GM23248 (cell line): Measurements from ENCODE around the gene PSMD2. TPM values are rescaled to one million over a fixed set of nuclear protein-coding genes. Genes with fewer than 3 reads are reported as not detected.

Source experiments
- DNase-seq: peaks from one replicate; pipeline ENCODE4 v3.0.0-alpha.2; 2015
- H2AFZ ChIP-seq: fragments of 200-600 bp; sonication (generic); 2 replicates; pipeline ENCODE4 v1.6.1; 2016; ENCODE audit warnings: antibody characterized with exemption
- H3F3A ChIP-seq: fragments of 200-600 bp; sonication (generic); 2 replicates; pipeline ENCODE4 v1.6.1; 2016; ENCODE audit warnings: mild to moderate bottlenecking, antibody characterized with exemption, mixed run types; ENCODE audit not compliant: insufficient read depth
- H3K27ac ChIP-seq: fragments of 200-600 bp; sonication (generic); 2 replicates; pipeline ENCODE4 v1.5.1; 2016; ENCODE audit warnings: mild to moderate bottlenecking
- H3K27me3 ChIP-seq: fragments of 200-600 bp; sonication (generic); replicated peaks from 2 replicates; pipeline ENCODE4 v1.6.1; 2016; ENCODE audit warnings: mild to moderate bottlenecking; ENCODE audit not compliant: insufficient read depth
- H3K36me3 ChIP-seq: fragments of 200-600 bp; sonication (generic); 2 replicates; pipeline ENCODE4 v1.6.1; 2016; ENCODE audit warnings: low read depth, mild to moderate bottlenecking
- H3K4me1 ChIP-seq: fragments of 200-600 bp; sonication (generic); 2 replicates; pipeline ENCODE4 v1.6.1; 2016; ENCODE audit warnings: mild to moderate bottlenecking; ENCODE audit not compliant: insufficient read depth
- H3K4me2 ChIP-seq: fragments of 200-600 bp; sonication (generic); one replicate; pipeline ENCODE4 v1.6.1; 2016; ENCODE audit warnings: mild to moderate bottlenecking; ENCODE audit not compliant: unreplicated experiment
- H3K4me3 ChIP-seq: fragments of 200-600 bp; sonication (generic); 2 replicates; pipeline ENCODE4 v1.5.1; 2016; ENCODE audit warnings: mild to moderate bottlenecking
- H3K79me2 ChIP-seq: fragments of 200-600 bp; sonication (generic); 2 replicates; pipeline ENCODE4 v1.6.1; 2016; ENCODE audit warnings: mild to moderate bottlenecking; ENCODE audit not compliant: insufficient read depth
- H3K9ac ChIP-seq: fragments of 200-600 bp; sonication (generic); 2 replicates; pipeline ENCODE4 v1.6.1; 2016; ENCODE audit warnings: mild to moderate bottlenecking
- H3K9me2 ChIP-seq: fragments of 200-600 bp; sonication (generic); 2 replicates; pipeline ENCODE4 v1.6.1; 2016; ENCODE audit warnings: mixed run types, mild to moderate bottlenecking, moderate library complexity; ENCODE audit not compliant: insufficient read depth
- H3K9me3 ChIP-seq: fragments of 200-600 bp; sonication (generic); one replicate; pipeline ENCODE4 v1.6.1; 2017; ENCODE audit warnings: low read depth
- H4K20me1 ChIP-seq: fragments of 200-600 bp; sonication (generic); 2 replicates; pipeline ENCODE4 v1.6.0; 2016; ENCODE audit not compliant: insufficient read depth
- EZH2 ChIP-seq: fragments of 200-600 bp; sonication (generic); IDR thresholded peaks from 2 replicates; pipeline ENCODE4 v1.6.1; 2018; ENCODE audit warnings: antibody characterized with exemption, mild to moderate bottlenecking; ENCODE audit not compliant: insufficient read depth, poor library complexity, severe bottlenecking
- EZH2phosphoT487 ChIP-seq: fragments of 200-600 bp; sonication (generic); IDR thresholded peaks from 2 replicates; pipeline ENCODE4 v1.6.1; 2018; ENCODE audit warnings: antibody characterized with exemption, moderate library complexity, mild to moderate bottlenecking, low read depth; ENCODE audit not compliant: insufficient read depth
- WGBS, 2 experiments: methylation state at CpG; one replicate each; pipeline ENCODE4 v1.1.6; 2015 to 2017; ENCODE audit warnings: low lambda C conversion rate in 2 of 2, low coverage in 1 of 2; ENCODE audit errors: missing lambda C conversion rate in 2 of 2; 5-methylcytosine and 5-hydroxymethylcytosine counted together
- in situ Hi-C: fragments of 300-500 bp; cut with MboI; formaldehyde crosslinking; loops from 2 replicates; pipeline ENCODE4 v1.15.0; 2020
- polyA plus RNA-seq: library from polyadenylated mRNA; unstranded; fragments of >200 nt; fragmentation: Nextera tagmentation; extraction: Ambion mirVana; gene quantifications from 2 replicates; pipeline ENCODE4 v1.2.1, GENCODE V29; 2016
- total RNA-seq: library from RNA; depleted of rRNA; stranded (reverse); fragments of >200 nt; shearing (Covaris generic); gene quantifications from 2 replicates; pipeline ENCODE4 v1.2.3, GENCODE V29; 2014

Gene PSMD2
- total and polyA plus RNA-seq, 2 experiments from 2014 or later = 513 to 602 TPM

DNA sequence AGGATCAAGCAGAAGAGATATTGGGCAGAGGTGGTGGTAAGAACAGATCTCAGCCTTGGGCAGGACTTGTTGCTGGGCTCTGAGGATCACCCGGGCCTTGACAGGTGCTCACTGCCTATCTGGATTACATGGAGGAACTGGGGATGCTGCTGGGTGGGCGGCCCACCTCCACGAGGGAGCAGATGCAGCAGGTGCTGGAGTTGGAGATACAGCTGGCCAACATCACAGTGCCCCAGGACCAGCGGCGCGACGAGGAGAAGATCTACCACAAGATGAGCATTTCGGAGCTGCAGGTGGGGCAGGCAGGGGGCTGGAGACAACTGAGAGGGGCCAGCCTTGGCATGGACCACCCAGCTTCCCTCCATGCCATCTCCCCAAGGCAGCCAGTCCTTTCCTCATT, 15.4 kb upstream of the PSMD2 start:
- H3K4me1 ChIP-seq = no peaks in the 10 kb centered on the region
- no peak overlapping the region for H3K4me3 ChIP-seq
- no peaks in the 10 kb centered on the region for H3K79me2 ChIP-seq
- H3K9me3 ChIP-seq = no peaks in the 10 kb centered on the region
- H3K4me2 ChIP-seq = no peak overlapping the region
- no peak overlapping the region for H3K27ac ChIP-seq
- in situ Hi-C loops = loop anchor here (10.0 kb wide), 1 partner anchor 389 kb away; no protein-coding TSS in a partner anchor
- no peaks in the 10 kb centered on the region for H3K36me3 ChIP-seq
- DNase-seq = no peak
- no peak overlapping the region for H3K9ac ChIP-seq
- no peak for TF ChIP-seq EZH2
- no peak for TF ChIP-seq EZH2phosphoT487
- H3F3A ChIP-seq = no peaks in the 10 kb centered on the region
- WGBS, 2 experiments = 81 to 90% methylated on average over 8 of the region's 8 CpGs
- H4K20me1 ChIP-seq = no peaks in the 10 kb centered on the region
- H3K9me2 ChIP-seq = no peaks in the 10 kb centered on the region
- no peak overlapping the region for H2AFZ ChIP-seq
- H3K27me3 ChIP-seq = peaks cover 10% of the 10 kb centered on the region

GRCh38 chr3:184284696-184285095, 14.3 kb upstream of the PSMD2 start:
- H3F3A ChIP-seq = no peaks in the 10 kb centered on the region
- H3K27ac ChIP-seq = no peak overlapping the region
- H3K4me2 ChIP-seq = no peak overlapping the region
- peak; percentile 79 for DNase-seq
- in situ Hi-C loops = loop anchor here (10.0 kb wide), 1 partner anchor 390 kb away; no protein-coding TSS in a partner anchor
- H3K79me2 ChIP-seq = no peaks in the 10 kb centered on the region
- H3K9me3 ChIP-seq = no peaks in the 10 kb centered on the region
- no peaks in the 10 kb centered on the region for H4K20me1 ChIP-seq
- no peaks in the 10 kb centered on the region for H3K4me1 ChIP-seq
- H3K9ac ChIP-seq = no peak overlapping the region
- H3K36me3 ChIP-seq = no peaks in the 10 kb centered on the region
- peaks cover 6% of the 10 kb centered on the region; the same call in 1 of the 2 replicates for H3K27me3 ChIP-seq
- no peak for TF ChIP-seq EZH2phosphoT487
- TF ChIP-seq EZH2 = no peak
- H3K4me3 ChIP-seq = no peak overlapping the region
- 23 to 27% methylated on average over 4 of the region's 4 CpGs for WGBS, 2 experiments
- H3K9me2 ChIP-seq = no peaks in the 10 kb centered on the region
- H2AFZ ChIP-seq = no peak overlapping the region

DNA sequence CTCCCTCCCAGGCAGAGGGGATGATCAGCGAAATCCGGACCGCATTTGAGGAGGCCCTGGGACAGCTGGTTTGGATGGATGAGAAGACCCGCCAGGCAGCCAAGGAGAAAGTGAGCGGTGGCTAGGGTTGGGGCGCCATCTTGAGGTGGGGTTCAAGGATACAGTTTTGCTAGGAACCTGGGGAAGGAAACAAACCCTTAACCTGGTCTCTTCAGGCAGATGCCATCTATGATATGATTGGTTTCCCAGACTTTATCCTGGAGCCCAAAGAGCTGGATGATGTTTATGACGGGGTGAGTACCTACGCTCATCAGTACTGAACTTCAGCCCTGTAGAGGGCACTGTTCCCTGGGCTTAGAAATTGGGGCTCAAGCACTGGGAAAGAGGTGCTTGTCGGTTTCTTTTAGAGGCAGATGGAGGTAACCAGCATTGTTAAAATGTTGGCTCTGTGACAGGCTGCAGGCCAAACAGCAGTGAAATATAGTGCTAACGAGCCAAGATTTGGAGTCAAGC, 9.6 kb upstream of the PSMD2 start:
- no peaks in the 10 kb centered on the region for H3K9me2 ChIP-seq
- H2AFZ ChIP-seq = no peak overlapping the region
- no peaks in the 10 kb centered on the region for H3K4me1 ChIP-seq
- WGBS, 2 experiments = 7 to 8% methylated on average over 10 of the region's 10 CpGs
- H3K4me3 ChIP-seq = no peak overlapping the region
- H3K27me3 ChIP-seq = no peaks in the 10 kb centered on the region
- no peaks in the 10 kb centered on the region for H3K36me3 ChIP-seq
- H3K27ac ChIP-seq = no peak overlapping the region
- TF ChIP-seq EZH2 (no peak), EZH2phosphoT487 (no peak)
- H3F3A ChIP-seq = no peaks in the 10 kb centered on the region
- H3K9me3 ChIP-seq = no peaks in the 10 kb centered on the region
- no peaks in the 10 kb centered on the region for H3K79me2 ChIP-seq
- no peak overlapping the region for H3K4me2 ChIP-seq
- no peak overlapping the region for H3K9ac ChIP-seq
- no peaks in the 10 kb centered on the region for H4K20me1 ChIP-seq
- in situ Hi-C loops = loop anchor here (10.0 kb wide), 1 partner anchor 395 kb away; no protein-coding TSS in a partner anchor
- peak; percentile 65 for DNase-seq

- no peaks in the 10 kb centered on the region for H3K27me3 ChIP-seq
- no peak overlapping the region for H3K4me3 ChIP-seq
- H3K9me3 ChIP-seq = no peaks in the 10 kb centered on the region
- 72 to 81% methylated on average over 8 to 10 of the region's 10 CpGs for WGBS, 2 experiments
- H2AFZ ChIP-seq = no peak overlapping the region
- TF ChIP-seq EZH2phosphoT487 (no peak), EZH2 (no peak)
- in situ Hi-C loops = no loop called here
- H4K20me1 ChIP-seq = no peaks in the 10 kb centered on the region
- H3K9me2 ChIP-seq = no peaks in the 10 kb centered on the region
- no peaks in the 10 kb centered on the region for H3F3A ChIP-seq
- H3K4me2 ChIP-seq = no peak overlapping the region
- no peaks in the 10 kb centered on the region for H3K36me3 ChIP-seq
- no peak overlapping the region for H3K27ac ChIP-seq
- no peak for DNase-seq
- no peak overlapping the region for H3K9ac ChIP-seq
- H3K4me1 ChIP-seq = no peaks in the 10 kb centered on the region
- no peaks in the 10 kb centered on the region for H3K79me2 ChIP-seq
Measured at GRCh38 chr3:184290331-184290730, 8.7 kb upstream of the PSMD2 start.
